HepG2 (cell line): ENCODE measurements around the gene ETFB. TPM values are rescaled to one million over a fixed set of nuclear protein-coding genes. Genes with fewer than 3 reads are reported as not detected.
A peak's percentile ranks its signal among the peaks of the same experiment; 100 is the strongest.

Experiments used
- ATF3 ChIP-seq: sonication (generic); formaldehyde crosslinking; IDR thresholded peaks from 2 replicates; pipeline ENCODE4 v1.4.0; 2020; ENCODE audit warnings: missing genetic modification reagents
- FOXP1 ChIP-seq, 2 experiments: fragments of 450-650 bp in 1 of 2; IDR thresholded peaks; 2 replicates each; pipeline ENCODE4 v1.6.1; 2017 to 2018; ENCODE audit warnings: antibody characterized with exemption in 1 of 2
- HDAC1 ChIP-seq: sonication (generic); formaldehyde crosslinking; IDR thresholded peaks from 2 replicates; pipeline ENCODE4 v1.5.1; 2020; ENCODE audit warnings: mild to moderate bottlenecking, missing genetic modification reagents
- IRF2 ChIP-seq: IDR thresholded peaks from 2 replicates; pipeline ENCODE4 v1.6.1; 2018; ENCODE audit warnings: missing genetic modification reagents, missing compliant biosample characterization
- ISL2 ChIP-seq: sonication (generic); formaldehyde crosslinking; IDR thresholded peaks from 2 replicates; pipeline ENCODE4 v1.5.0; 2020; ENCODE audit warnings: missing genetic modification reagents
- NFIC ChIP-seq: IDR thresholded peaks from 2 replicates; pipeline ENCODE4 v1.6.1; 2012; ENCODE audit warnings: mild to moderate bottlenecking, low read length, inconsistent platforms
- NR2F1 ChIP-seq, 2 experiments: fragments of 450-650 bp in 1 of 2; formaldehyde crosslinking in 1 of 2; IDR thresholded peaks; 2 replicates each; pipeline versions ENCODE4 v1.5.0 to v1.6.1; 2016 to 2020; ENCODE audit warnings: mild to moderate bottlenecking in 1 of 2, missing compliant biosample characterization in 1 of 2, missing genetic modification reagents in 1 of 2, moderate library complexity in 1 of 2
- REL ChIP-seq: sonication (generic); formaldehyde crosslinking; conservative IDR thresholded peaks from 2 replicates; pipeline ENCODE4 v1.8.0; 2022; ENCODE audit warnings: mild to moderate bottlenecking, missing genetic modification reagents, moderate library complexity
- TAF1 ChIP-seq: sonication (generic); formaldehyde crosslinking; IDR thresholded peaks from 2 replicates; pipeline ENCODE4 v1.4.0; 2020; ENCODE audit warnings: missing genetic modification reagents
- TBX2 ChIP-seq: sonication (generic); formaldehyde crosslinking; IDR thresholded peaks from 2 replicates; pipeline ENCODE4 v1.5.0; 2020; ENCODE audit warnings: missing genetic modification reagents, mild to moderate bottlenecking, borderline replicate concordance
- TEAD3 ChIP-seq: optimal IDR thresholded peaks from 2 replicates; pipeline ENCODE3; 2016; ENCODE audit warnings: borderline replicate concordance
- TOE1 ChIP-seq: sonication (generic); formaldehyde crosslinking; IDR thresholded peaks from 2 replicates; pipeline ENCODE4 v1.4.0; 2020; ENCODE audit warnings: mild to moderate bottlenecking, missing genetic modification reagents
- ZBTB7A ChIP-seq: sonication (generic); formaldehyde crosslinking; IDR thresholded peaks from 2 replicates; pipeline ENCODE4 v1.8.0; 2022; ENCODE audit warnings: mild to moderate bottlenecking, missing genetic modification reagents
- ZNF205 ChIP-seq: IDR thresholded peaks from 2 replicates; pipeline ENCODE4 v1.6.1; 2018; ENCODE audit warnings: missing biosample characterization, missing genetic modification reagents
- ZNF329 ChIP-seq: sonication (generic); formaldehyde crosslinking; IDR thresholded peaks from 2 replicates; pipeline ENCODE4 v1.9.0; 2021; ENCODE audit warnings: low read depth, mild to moderate bottlenecking, missing genetic modification reagents
- ZNF335 ChIP-seq: sonication (generic); formaldehyde crosslinking; IDR thresholded peaks from 2 replicates; pipeline ENCODE4 v1.4.0; 2020; ENCODE audit warnings: missing genetic modification reagents
- ZNF451 ChIP-seq: sonication (generic); formaldehyde crosslinking; IDR thresholded peaks from 2 replicates; pipeline ENCODE4 v1.5.0; 2020; ENCODE audit warnings: mild to moderate bottlenecking, missing genetic modification reagents
- ZNF501 ChIP-seq: sonication (generic); formaldehyde crosslinking; IDR thresholded peaks from 2 replicates; pipeline ENCODE4 v1.5.1; 2020; ENCODE audit warnings: mild to moderate bottlenecking, moderate library complexity, missing genetic modification reagents
- ZNF746 ChIP-seq: sonication (generic); formaldehyde crosslinking; IDR thresholded peaks from 2 replicates; pipeline ENCODE4 v1.8.0; 2022; ENCODE audit warnings: mild to moderate bottlenecking, missing genetic modification reagents
- polyA plus RNA-seq, 8 experiments: library from polyadenylated mRNA; depleted of rRNA in 3 of 8; stranded (reverse) in 7 of 8; unstranded in 1 of 8; fragments of >200 nt; fragmentation: Illumina TruSeq in 4 of 8; extraction: Trizol in 4 of 8; gene quantifications; 2 replicates each; pipeline versions ENCODE4 v1.2.1 to v1.2.3, GENCODE V29; 2011 to 2016; ENCODE audit warnings: low read depth in 4 of 8, missing spikeins in 1 of 8, mixed read lengths in 1 of 8; ENCODE audit not compliant: insufficient read depth in 1 of 8
- total RNA-seq, 5 experiments: library from RNA; depleted of rRNA; stranded (reverse); fragments of >200 nt; fragmentation: Illumina TruSeq; extraction: Trizol; gene quantifications; 2 replicates each; pipeline ENCODE4 v1.2.3, GENCODE V29; 2016; ENCODE audit warnings: low read depth in 1 of 5
- TF ChIP-seq, protein P1 (sequence below): conservative IDR thresholded peaks from 2 replicates; pipeline ENCODE4 v1.6.1; 2018; ENCODE audit warnings: missing genetic modification reagents
- TF ChIP-seq, protein P2 (sequence below): sonication (generic); formaldehyde crosslinking; IDR thresholded peaks from 2 replicates; pipeline ENCODE4 v1.4.0; 2020; ENCODE audit warnings: missing genetic modification reagents, borderline replicate concordance
- TF ChIP-seq, protein P3 (sequence below): sonication (generic); formaldehyde crosslinking; IDR thresholded peaks from 2 replicates; pipeline ENCODE4 v1.5.0; 2020; ENCODE audit warnings: mild to moderate bottlenecking, missing genetic modification reagents

The ETFB gene
- total and polyA plus RNA-seq, 2 of the 13 experiments (the other 11 are each of a cell fraction or from before 2014, with no cell fraction given), result 678 to 1,314 TPM

DNA sequence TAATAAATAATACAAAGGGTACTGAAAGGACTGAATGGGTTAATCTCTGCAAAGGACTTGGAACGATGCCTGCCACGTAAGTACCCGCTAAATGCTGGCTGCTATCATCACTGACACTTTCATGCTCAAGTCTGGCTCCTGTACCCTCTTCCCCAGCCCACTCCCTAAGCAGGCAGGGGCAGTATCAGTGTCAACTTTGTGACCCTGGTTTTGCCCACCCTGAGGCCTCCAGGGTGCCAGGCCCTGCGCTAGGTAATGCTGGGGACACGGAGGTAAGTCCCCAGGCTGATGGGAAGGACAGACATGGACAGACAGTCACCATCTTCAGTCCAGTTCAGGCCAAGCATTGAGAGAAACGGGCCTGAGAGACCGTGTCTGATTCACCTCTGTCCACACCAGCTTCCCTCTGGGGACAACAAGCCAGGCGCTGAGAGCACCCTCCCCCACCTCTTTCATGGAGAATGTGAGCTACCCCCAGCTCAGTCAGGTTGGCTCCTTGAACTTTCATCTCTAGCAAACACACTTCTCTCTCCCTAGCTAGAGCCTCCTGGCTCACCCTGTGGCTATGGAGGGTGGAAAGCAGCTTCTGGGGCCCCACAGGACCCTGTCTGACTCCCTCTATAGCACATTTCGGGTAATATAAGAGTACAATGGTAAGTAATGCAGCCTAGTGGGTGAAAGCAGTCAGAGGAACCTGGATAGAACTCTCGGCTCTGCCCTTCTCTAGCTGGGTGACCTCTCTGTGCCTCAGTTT lies 800 bp downstream of the ETFB start (continued):
- peak; percentile 78; the same call in 1 of the 2 replicates for TF ChIP-seq HDAC1 (CRISPR knock-in tag)
- TF ChIP-seq ISL2 (CRISPR knock-in tag), result no peak; the same call in 1 of the 2 replicates
- peak; percentile 28; the same call in 1 of the 2 replicates for TF ChIP-seq ZNF335 (CRISPR knock-in tag)
- peak; percentile 77 for TF ChIP-seq TAF1 (CRISPR knock-in tag)
- peak; percentile 8; the same call in 1 of the 2 replicates for TF ChIP-seq ZNF746 (CRISPR knock-in tag)
- peak; percentile 87 for TF ChIP-seq IRF2 (CRISPR knock-in tag)
- peak; percentile 77 for TF ChIP-seq TEAD3 (CRISPR knock-in tag)
- TF ChIP-seq TBX2 (CRISPR knock-in tag), result peak; percentile 42; the same call in 1 of the 2 replicates
- TF ChIP-seq ZNF329 (CRISPR knock-in tag), result 0 out of 2 replicates have a peak, but pooled peaks have one; percentile 21
- no peak for TF ChIP-seq FOXP1 (IDR thresholded peaks at IDR 0.05)
- TF ChIP-seq FOXP1 (CRISPR knock-in tag; IDR thresholded peaks at IDR 0.05), result peak; percentile 68
- TF ChIP-seq, protein P1, sequence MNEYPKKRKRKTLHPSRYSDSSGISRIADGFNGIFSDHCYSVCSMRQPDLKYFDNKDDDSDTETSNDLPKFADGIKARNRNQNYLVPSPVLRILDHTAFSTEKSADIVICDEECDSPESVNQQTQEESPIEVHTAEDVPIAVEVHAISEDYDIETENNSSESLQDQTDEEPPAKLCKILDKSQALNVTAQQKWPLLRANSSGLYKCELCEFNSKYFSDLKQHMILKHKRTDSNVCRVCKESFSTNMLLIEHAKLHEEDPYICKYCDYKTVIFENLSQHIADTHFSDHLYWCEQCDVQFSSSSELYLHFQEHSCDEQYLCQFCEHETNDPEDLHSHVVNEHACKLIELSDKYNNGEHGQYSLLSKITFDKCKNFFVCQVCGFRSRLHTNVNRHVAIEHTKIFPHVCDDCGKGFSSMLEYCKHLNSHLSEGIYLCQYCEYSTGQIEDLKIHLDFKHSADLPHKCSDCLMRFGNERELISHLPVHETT (CRISPR knock-in tag), result 0 out of 2 replicates have a peak, but pooled peaks have one; percentile 24
- TF ChIP-seq NR2F1 (CRISPR knock-in tag; IDR thresholded peaks at IDR 0.05), result peak; percentile 39 to 41
- 0 out of 2 replicates have a peak, but pooled peaks have one; percentile 9 for TF ChIP-seq ZNF451 (CRISPR knock-in tag)
- TF ChIP-seq ZNF501 (CRISPR knock-in tag), result peak; percentile 87
- peak; percentile 70 for TF ChIP-seq ZNF205
- 0 out of 2 replicates have a peak, but pooled peaks have one; percentile 45 for TF ChIP-seq ATF3
- peak; percentile 31; the same call in 1 of the 2 replicates for TF ChIP-seq TOE1 (CRISPR knock-in tag)
- TF ChIP-seq, protein P2, sequence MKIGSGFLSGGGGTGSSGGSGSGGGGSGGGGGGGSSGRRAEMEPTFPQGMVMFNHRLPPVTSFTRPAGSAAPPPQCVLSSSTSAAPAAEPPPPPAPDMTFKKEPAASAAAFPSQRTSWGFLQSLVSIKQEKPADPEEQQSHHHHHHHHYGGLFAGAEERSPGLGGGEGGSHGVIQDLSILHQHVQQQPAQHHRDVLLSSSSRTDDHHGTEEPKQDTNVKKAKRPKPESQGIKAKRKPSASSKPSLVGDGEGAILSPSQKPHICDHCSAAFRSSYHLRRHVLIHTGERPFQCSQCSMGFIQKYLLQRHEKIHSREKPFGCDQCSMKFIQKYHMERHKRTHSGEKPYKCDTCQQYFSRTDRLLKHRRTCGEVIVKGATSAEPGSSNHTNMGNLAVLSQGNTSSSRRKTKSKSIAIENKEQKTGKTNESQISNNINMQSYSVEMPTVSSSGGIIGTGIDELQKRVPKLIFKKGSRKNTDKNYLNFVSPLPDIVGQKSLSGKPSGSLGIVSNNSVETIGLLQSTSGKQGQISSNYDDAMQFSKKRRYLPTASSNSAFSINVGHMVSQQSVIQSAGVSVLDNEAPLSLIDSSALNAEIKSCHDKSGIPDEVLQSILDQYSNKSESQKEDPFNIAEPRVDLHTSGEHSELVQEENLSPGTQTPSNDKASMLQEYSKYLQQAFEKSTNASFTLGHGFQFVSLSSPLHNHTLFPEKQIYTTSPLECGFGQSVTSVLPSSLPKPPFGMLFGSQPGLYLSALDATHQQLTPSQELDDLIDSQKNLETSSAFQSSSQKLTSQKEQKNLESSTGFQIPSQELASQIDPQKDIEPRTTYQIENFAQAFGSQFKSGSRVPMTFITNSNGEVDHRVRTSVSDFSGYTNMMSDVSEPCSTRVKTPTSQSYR (CRISPR knock-in tag), result peak; percentile 98
- TF ChIP-seq, protein P3, sequence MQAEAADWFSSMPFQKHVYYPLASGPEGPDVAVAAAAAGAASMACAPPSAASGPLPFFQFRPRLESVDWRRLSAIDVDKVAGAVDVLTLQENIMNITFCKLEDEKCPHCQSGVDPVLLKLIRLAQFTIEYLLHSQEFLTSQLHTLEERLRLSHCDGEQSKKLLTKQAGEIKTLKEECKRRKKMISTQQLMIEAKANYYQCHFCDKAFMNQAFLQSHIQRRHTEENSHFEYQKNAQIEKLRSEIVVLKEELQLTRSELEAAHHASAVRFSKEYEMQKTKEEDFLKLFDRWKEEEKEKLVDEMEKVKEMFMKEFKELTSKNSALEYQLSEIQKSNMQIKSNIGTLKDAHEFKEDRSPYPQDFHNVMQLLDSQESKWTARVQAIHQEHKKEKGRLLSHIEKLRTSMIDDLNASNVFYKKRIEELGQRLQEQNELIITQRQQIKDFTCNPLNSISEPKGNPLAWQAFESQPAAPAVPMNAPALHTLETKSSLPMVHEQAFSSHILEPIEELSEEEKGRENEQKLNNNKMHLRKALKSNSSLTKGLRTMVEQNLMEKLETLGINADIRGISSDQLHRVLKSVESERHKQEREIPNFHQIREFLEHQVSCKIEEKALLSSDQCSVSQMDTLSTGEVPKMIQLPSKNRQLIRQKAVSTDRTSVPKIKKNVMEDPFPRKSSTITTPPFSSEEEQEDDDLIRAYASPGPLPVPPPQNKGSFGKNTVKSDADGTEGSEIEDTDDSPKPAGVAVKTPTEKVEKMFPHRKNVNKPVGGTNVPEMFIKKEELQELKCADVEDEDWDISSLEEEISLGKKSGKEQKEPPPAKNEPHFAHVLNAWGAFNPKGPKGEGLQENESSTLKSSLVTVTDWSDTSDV, result peak; percentile 22; the same call in 1 of the 2 replicates
- 0 out of 2 replicates have a peak, but pooled peaks have one; percentile 6 for TF ChIP-seq REL (CRISPR knock-in tag)
- TF ChIP-seq NFIC, result peak; percentile 71; the same call in 1 of the 2 replicates
- peak; percentile 75 for TF ChIP-seq ZBTB7A (CRISPR knock-in tag)
